Breast epithelium (tissue), 3 donors: ENCODE data around the gene DNMT3A.

Experiments
- POLR2AphosphoS5 ChIP-seq, 3 donors: sonication (generic); formaldehyde crosslinking; IDR thresholded peaks; one replicate each; pipeline ENCODE4 v1.6.1; 2017; ENCODE audit warnings: antibody characterized with exemption in 3 of 3
- TF ChIP-seq, protein P1 (sequence below), 3 donors: fragments of 450-650 bp; IDR thresholded peaks; one replicate each; pipeline ENCODE4 v1.5.1; 2016 to 2017; ENCODE audit warnings: antibody characterized with exemption in 3 of 3, mild to moderate bottlenecking in 3 of 3, moderate library complexity in 3 of 3

DNA sequence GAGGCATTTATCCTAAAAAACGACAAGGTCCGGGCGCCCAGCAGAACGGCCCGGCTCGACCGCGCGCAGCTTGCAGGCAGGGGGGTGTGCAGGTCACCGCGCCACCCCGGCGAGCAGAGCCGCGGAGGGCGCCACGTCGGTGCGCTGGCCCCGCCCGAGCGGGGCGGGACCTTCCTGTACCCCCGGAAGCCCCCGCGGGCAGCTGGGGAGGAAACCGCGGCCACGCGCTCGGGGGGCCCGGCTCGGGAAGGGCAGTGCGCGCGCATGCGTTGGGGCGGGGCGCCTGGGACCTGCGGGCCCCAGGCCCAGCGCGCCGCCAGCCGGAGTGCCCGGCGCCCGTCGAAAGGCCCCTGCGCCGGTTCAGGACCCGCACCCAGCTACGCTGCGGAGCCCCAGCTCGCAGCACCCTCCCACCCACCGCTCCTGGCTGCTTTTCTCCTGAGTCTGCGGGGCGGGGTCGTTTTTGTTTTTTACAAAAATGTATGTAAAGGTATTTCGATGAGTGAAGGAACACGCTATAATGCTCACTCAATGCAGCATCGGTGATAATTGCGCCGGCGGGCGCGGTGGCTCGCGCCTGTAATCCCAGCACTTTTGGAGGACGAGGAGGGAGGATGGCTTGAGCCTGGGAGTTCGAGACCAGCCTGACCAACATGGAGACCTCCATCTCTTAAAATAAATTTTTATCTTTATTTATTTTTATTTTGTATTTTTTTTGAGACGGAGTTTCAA, 125.6 kb downstream of the DNMT3A start:
- TF ChIP-seq, protein P1, sequence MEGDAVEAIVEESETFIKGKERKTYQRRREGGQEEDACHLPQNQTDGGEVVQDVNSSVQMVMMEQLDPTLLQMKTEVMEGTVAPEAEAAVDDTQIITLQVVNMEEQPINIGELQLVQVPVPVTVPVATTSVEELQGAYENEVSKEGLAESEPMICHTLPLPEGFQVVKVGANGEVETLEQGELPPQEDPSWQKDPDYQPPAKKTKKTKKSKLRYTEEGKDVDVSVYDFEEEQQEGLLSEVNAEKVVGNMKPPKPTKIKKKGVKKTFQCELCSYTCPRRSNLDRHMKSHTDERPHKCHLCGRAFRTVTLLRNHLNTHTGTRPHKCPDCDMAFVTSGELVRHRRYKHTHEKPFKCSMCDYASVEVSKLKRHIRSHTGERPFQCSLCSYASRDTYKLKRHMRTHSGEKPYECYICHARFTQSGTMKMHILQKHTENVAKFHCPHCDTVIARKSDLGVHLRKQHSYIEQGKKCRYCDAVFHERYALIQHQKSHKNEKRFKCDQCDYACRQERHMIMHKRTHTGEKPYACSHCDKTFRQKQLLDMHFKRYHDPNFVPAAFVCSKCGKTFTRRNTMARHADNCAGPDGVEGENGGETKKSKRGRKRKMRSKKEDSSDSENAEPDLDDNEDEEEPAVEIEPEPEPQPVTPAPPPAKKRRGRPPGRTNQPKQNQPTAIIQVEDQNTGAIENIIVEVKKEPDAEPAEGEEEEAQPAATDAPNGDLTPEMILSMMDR (IDR thresholded peaks at IDR 0.05): no peak
- TF ChIP-seq POLR2AphosphoS5 (IDR thresholded peaks at IDR 0.05): no peak
